ENCODE results near the gene MSI1. TPM values are rescaled to one million over a fixed set of nuclear protein-coding genes. Genes with fewer than 3 reads are reported as not detected.
"Not testable (repeated sequence)": the region's sequence is repeated elsewhere in the genome, so short reads cannot be mapped to it uniquely, and the experiment has no call there.

Gene MSI1
- total and polyA plus RNA-seq, 5 donors from 2014 or later, result not detected

GRCh38 chr12:120339256-120339655, 29.7 kb downstream of the MSI1 start:
- Mint-ChIP-seq H3K9me3 (peaks cover 4 to 19% (median 9%) of the 10 kb centered on the region in 7 donors), H3K4me1 (no peaks in the 10 kb centered on the region), H3K27me3 (peaks cover 9% of the 10 kb centered on the region), H3K27ac (no peak overlapping the region), H3K4me3 (no peak overlapping the region), H3K36me3 (peaks cover 3% of the 10 kb centered on the region)
- no peaks in the 10 kb centered on the region for H3K36me3 ChIP-seq (ENCODE audit: control insufficient read depth, insufficient read depth, low read length)
- no peaks in the 10 kb centered on the region for H3K27me3 ChIP-seq (ENCODE audit: control insufficient read depth, insufficient read depth, low read length)
- H3K9me3 ChIP-seq (ENCODE audit: control insufficient read depth in 2 of 2, low read length in 2 of 2), result peaks cover 5 to 14% of the 10 kb centered on the region in 2 experiments
- ATAC-seq (ENCODE audit: low read depth in 2 of 2), result no peak
- no peak for DNase-seq
- H3K4me1 ChIP-seq (ENCODE audit: control insufficient read depth, insufficient read depth, low read length, poor library complexity, severe bottlenecking), result no peaks in the 10 kb centered on the region
- H3K27ac ChIP-seq (ENCODE audit: insufficient read depth, low read length, poor library complexity, severe bottlenecking), result no peak overlapping the region
- no peak overlapping the region for H3K4me3 ChIP-seq (ENCODE audit: low read depth, low read length)

- H3K9me3 ChIP-seq (ENCODE audit: control insufficient read depth in 2 of 2, low read length in 2 of 2), result peaks cover 5 to 14% of the 10 kb centered on the region in 2 experiments
- peaks cover 16% of the 10 kb centered on the region for H3K27me3 Mint-ChIP-seq
- no peaks in the 10 kb centered on the region for H3K27me3 ChIP-seq (ENCODE audit: control insufficient read depth, insufficient read depth, low read length)
- H3K36me3 ChIP-seq (ENCODE audit: control insufficient read depth, insufficient read depth, low read length), result no peaks in the 10 kb centered on the region
- no peak for ATAC-seq (ENCODE audit: low read depth in 2 of 2)
- H3K4me3 ChIP-seq (ENCODE audit: low read depth, low read length), result no peak overlapping the region
- no peak overlapping the region for H3K4me3 Mint-ChIP-seq
- H3K4me1 ChIP-seq (ENCODE audit: control insufficient read depth, insufficient read depth, low read length, poor library complexity, severe bottlenecking), result no peaks in the 10 kb centered on the region
- H3K27ac Mint-ChIP-seq, result no peak overlapping the region
- H3K4me1 Mint-ChIP-seq, result no peaks in the 10 kb centered on the region
- H3K9me3 Mint-ChIP-seq, result peaks cover 4 to 19% (median 9%) of the 10 kb centered on the region in 7 donors
- H3K36me3 Mint-ChIP-seq, result peaks cover 3% of the 10 kb centered on the region
- H3K27ac ChIP-seq (ENCODE audit: insufficient read depth, low read length, poor library complexity, severe bottlenecking), result no peak overlapping the region
- DNase-seq, result no peak
These were observed 31.2 kb downstream of the MSI1 start for GRCh38 chr12:120337730-120338129.

GRCh38 chr12:120336392-120336791, 32.6 kb downstream of the MSI1 start:
- H3K27me3 Mint-ChIP-seq, result peaks cover 16% of the 10 kb centered on the region
- ATAC-seq (ENCODE audit: low read depth in 2 of 2); H3K36me3 Mint-ChIP-seq; H3K36me3 ChIP-seq (ENCODE audit: control insufficient read depth, insufficient read depth, low read length); H3K4me1 Mint-ChIP-seq; H3K27ac Mint-ChIP-seq; H3K27ac ChIP-seq (ENCODE audit: insufficient read depth, low read length, poor library complexity, severe bottlenecking); H3K4me3 ChIP-seq (ENCODE audit: low read depth, low read length); DNase-seq; H3K4me1 ChIP-seq (ENCODE audit: control insufficient read depth, insufficient read depth, low read length, poor library complexity, severe bottlenecking); H3K27me3 ChIP-seq (ENCODE audit: control insufficient read depth, insufficient read depth, low read length); H3K4me3 Mint-ChIP-seq: not testable (repeated sequence)
- peaks cover 4 to 19% (median 9%) of the 10 kb centered on the region in 7 donors for H3K9me3 Mint-ChIP-seq
- H3K9me3 ChIP-seq (ENCODE audit: control insufficient read depth in 2 of 2, low read length in 2 of 2), result peaks cover 5 to 14% of the 10 kb centered on the region in 2 experiments

- DNase-seq, result peak in 1 of 3 donors; percentile 13
- not testable (repeated sequence) for H3K36me3 Mint-ChIP-seq; H3K27me3 ChIP-seq (ENCODE audit: control insufficient read depth, insufficient read depth, low read length); H3K4me1 Mint-ChIP-seq; H3K27ac Mint-ChIP-seq; H3K4me3 Mint-ChIP-seq; H3K4me1 ChIP-seq (ENCODE audit: control insufficient read depth, insufficient read depth, low read length, poor library complexity, severe bottlenecking); H3K27ac ChIP-seq (ENCODE audit: insufficient read depth, low read length, poor library complexity, severe bottlenecking); H3K36me3 ChIP-seq (ENCODE audit: control insufficient read depth, insufficient read depth, low read length); H3K4me3 ChIP-seq (ENCODE audit: low read depth, low read length); ATAC-seq (ENCODE audit: low read depth in 2 of 2)
- H3K9me3 Mint-ChIP-seq, result peaks cover 4 to 19% (median 9%) of the 10 kb centered on the region in 7 donors
- peaks cover 5 to 14% of the 10 kb centered on the region in 2 experiments for H3K9me3 ChIP-seq (ENCODE audit: control insufficient read depth in 2 of 2, low read length in 2 of 2)
- peaks cover 16% of the 10 kb centered on the region for H3K27me3 Mint-ChIP-seq
These were observed 33.5 kb downstream of the MSI1 start for GRCh38 chr12:120335447-120335846.

- H3K36me3 ChIP-seq (ENCODE audit: control insufficient read depth, insufficient read depth, low read length), result no peaks in the 10 kb centered on the region
- no peak overlapping the region for H3K4me3 ChIP-seq (ENCODE audit: low read depth, low read length)
- peaks cover 3% of the 10 kb centered on the region for H3K36me3 Mint-ChIP-seq
- H3K27ac Mint-ChIP-seq, result no peak overlapping the region
- no peak for ATAC-seq (ENCODE audit: low read depth in 2 of 2)
- DNase-seq, result no peak
- peaks cover 4 to 9% of the 10 kb centered on the region in 2 experiments for H3K9me3 ChIP-seq (ENCODE audit: control insufficient read depth in 2 of 2, low read length in 2 of 2)
- H3K27me3 Mint-ChIP-seq, result peaks cover 29% of the 10 kb centered on the region
- no peak overlapping the region for H3K4me3 Mint-ChIP-seq
- no peak overlapping the region for H3K27ac ChIP-seq (ENCODE audit: insufficient read depth, low read length, poor library complexity, severe bottlenecking)
- H3K4me1 Mint-ChIP-seq, result no peaks in the 10 kb centered on the region
- no peaks in the 10 kb centered on the region for H3K27me3 ChIP-seq (ENCODE audit: control insufficient read depth, insufficient read depth, low read length)
- H3K9me3 Mint-ChIP-seq, result peaks cover 0 to 10% (median 4%) of the 10 kb centered on the region in 7 donors
- no peaks in the 10 kb centered on the region for H3K4me1 ChIP-seq (ENCODE audit: control insufficient read depth, insufficient read depth, low read length, poor library complexity, severe bottlenecking)
These were observed 36.4 kb downstream of the MSI1 start for GRCh38 chr12:120332523-120332922.

- H3K27me3 Mint-ChIP-seq, result peaks cover 29% of the 10 kb centered on the region
- H3K27ac Mint-ChIP-seq, result no peak overlapping the region
- H3K36me3 Mint-ChIP-seq, result peaks cover 3% of the 10 kb centered on the region
- H3K4me3 ChIP-seq (ENCODE audit: low read depth, low read length), result no peak overlapping the region
- no peak overlapping the region for H3K4me3 Mint-ChIP-seq
- no peak overlapping the region for H3K27ac ChIP-seq (ENCODE audit: insufficient read depth, low read length, poor library complexity, severe bottlenecking)
- DNase-seq (no peak), ATAC-seq (ENCODE audit: low read depth in 2 of 2) (no peak)
- H3K36me3 ChIP-seq (ENCODE audit: control insufficient read depth, insufficient read depth, low read length), result no peaks in the 10 kb centered on the region
- peaks cover 0 to 4% of the 10 kb centered on the region in 2 experiments for H3K9me3 ChIP-seq (ENCODE audit: control insufficient read depth in 2 of 2, low read length in 2 of 2)
- H3K4me1 Mint-ChIP-seq, result no peaks in the 10 kb centered on the region
- no peaks in the 10 kb centered on the region for H3K27me3 ChIP-seq (ENCODE audit: control insufficient read depth, insufficient read depth, low read length)
- no peaks in the 10 kb centered on the region for H3K4me1 ChIP-seq (ENCODE audit: control insufficient read depth, insufficient read depth, low read length, poor library complexity, severe bottlenecking)
- peaks cover 0 to 6% (median 0%) of the 10 kb centered on the region in 7 donors for H3K9me3 Mint-ChIP-seq
These were observed 36.9 kb downstream of the MSI1 start for GRCh38 chr12:120332041-120332440.

GRCh38 chr12:120331390-120331789, 37.6 kb downstream of the MSI1 start:
- Mint-ChIP-seq H3K4me3 (no peak overlapping the region), H3K27ac (no peak overlapping the region), H3K4me1 (no peaks in the 10 kb centered on the region), H3K9me3 (peaks cover 0 to 5% (median 0%) of the 10 kb centered on the region in 7 donors), H3K36me3 (no peaks in the 10 kb centered on the region), H3K27me3 (peaks cover 29% of the 10 kb centered on the region)
- DNase-seq (no peak), ATAC-seq (ENCODE audit: low read depth in 2 of 2) (no peak)
- no peaks in the 10 kb centered on the region for H3K27me3 ChIP-seq (ENCODE audit: control insufficient read depth, insufficient read depth, low read length)
- H3K36me3 ChIP-seq (ENCODE audit: control insufficient read depth, insufficient read depth, low read length), result no peaks in the 10 kb centered on the region
- H3K4me1 ChIP-seq (ENCODE audit: control insufficient read depth, insufficient read depth, low read length, poor library complexity, severe bottlenecking), result no peaks in the 10 kb centered on the region
- no peak overlapping the region for H3K4me3 ChIP-seq (ENCODE audit: low read depth, low read length)
- H3K27ac ChIP-seq (ENCODE audit: insufficient read depth, low read length, poor library complexity, severe bottlenecking), result no peak overlapping the region
- no peaks in the 10 kb centered on the region for H3K9me3 ChIP-seq (ENCODE audit: control insufficient read depth in 2 of 2, low read length in 2 of 2)

- no peak for ATAC-seq (ENCODE audit: low read depth in 2 of 2)
- no peaks in the 10 kb centered on the region for H3K36me3 Mint-ChIP-seq
- no peak for DNase-seq
- H3K4me1 Mint-ChIP-seq, result peaks cover 0 to 8% (median 4%) of the 10 kb centered on the region in 4 donors
- Histone ChIP-seq H3K36me3 (ENCODE audit: control insufficient read depth, insufficient read depth, low read length) (no peaks in the 10 kb centered on the region), H3K9me3 (ENCODE audit: control insufficient read depth in 2 of 2, low read length in 2 of 2) (no peaks in the 10 kb centered on the region), H3K27me3 (ENCODE audit: control insufficient read depth, insufficient read depth, low read length) (no peaks in the 10 kb centered on the region), H3K4me3 (ENCODE audit: low read depth, low read length) (no peak overlapping the region), H3K4me1 (ENCODE audit: control insufficient read depth, insufficient read depth, low read length, poor library complexity, severe bottlenecking) (peaks cover 4% of the 10 kb centered on the region), H3K27ac (ENCODE audit: insufficient read depth, low read length, poor library complexity, severe bottlenecking) (no peak overlapping the region)
- peaks cover 29% of the 10 kb centered on the region for H3K27me3 Mint-ChIP-seq
- peak overlapping the region in 1 of 4 donors; percentile 25 for H3K4me3 Mint-ChIP-seq
- no peak overlapping the region for H3K27ac Mint-ChIP-seq
- H3K9me3 Mint-ChIP-seq, result no peaks in the 10 kb centered on the region
These were observed 40.7 kb downstream of the MSI1 start for GRCh38 chr12:120328228-120328627.
